ENCODE measurements around the gene APRT.

DNA sequence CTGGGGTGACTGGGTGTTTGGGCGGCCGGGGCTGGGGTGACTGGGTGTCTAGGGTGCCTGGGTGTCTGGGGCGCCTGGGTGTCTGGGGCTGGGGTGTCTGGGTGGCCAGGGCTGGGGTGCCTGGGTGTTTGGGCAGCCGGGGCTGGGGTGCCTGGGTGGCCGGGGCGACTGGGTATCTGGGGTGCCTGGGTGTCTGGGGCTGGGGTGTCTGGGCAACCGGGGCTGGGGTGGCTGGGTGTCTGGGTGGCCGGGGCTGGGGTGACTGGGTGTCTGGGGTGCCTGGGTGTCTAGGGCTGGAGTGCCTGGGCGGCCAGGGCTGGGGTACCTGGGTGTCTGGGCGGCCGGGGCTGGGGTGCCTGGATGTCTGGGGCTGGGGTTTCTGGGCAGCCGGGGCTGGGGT lies 13.4 kb upstream of the APRT start:
- TF ChIP-seq, protein P1, sequence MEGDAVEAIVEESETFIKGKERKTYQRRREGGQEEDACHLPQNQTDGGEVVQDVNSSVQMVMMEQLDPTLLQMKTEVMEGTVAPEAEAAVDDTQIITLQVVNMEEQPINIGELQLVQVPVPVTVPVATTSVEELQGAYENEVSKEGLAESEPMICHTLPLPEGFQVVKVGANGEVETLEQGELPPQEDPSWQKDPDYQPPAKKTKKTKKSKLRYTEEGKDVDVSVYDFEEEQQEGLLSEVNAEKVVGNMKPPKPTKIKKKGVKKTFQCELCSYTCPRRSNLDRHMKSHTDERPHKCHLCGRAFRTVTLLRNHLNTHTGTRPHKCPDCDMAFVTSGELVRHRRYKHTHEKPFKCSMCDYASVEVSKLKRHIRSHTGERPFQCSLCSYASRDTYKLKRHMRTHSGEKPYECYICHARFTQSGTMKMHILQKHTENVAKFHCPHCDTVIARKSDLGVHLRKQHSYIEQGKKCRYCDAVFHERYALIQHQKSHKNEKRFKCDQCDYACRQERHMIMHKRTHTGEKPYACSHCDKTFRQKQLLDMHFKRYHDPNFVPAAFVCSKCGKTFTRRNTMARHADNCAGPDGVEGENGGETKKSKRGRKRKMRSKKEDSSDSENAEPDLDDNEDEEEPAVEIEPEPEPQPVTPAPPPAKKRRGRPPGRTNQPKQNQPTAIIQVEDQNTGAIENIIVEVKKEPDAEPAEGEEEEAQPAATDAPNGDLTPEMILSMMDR (IDR thresholded peaks at IDR 0.05; ENCODE audit: low read length) = no peak
- TF ChIP-seq EZH2 (IDR thresholded peaks at IDR 0.05; ENCODE audit: borderline replicate concordance, low read length) = no peak

Data from OCI-LY1 (cell line).